ENCODE measurements around the gene KCNT1. TPM values are rescaled to one million over a fixed set of nuclear protein-coding genes. Genes with fewer than 3 reads are reported as not detected.
A peak's percentile ranks its signal among the peaks of the same experiment; 100 is the strongest.

Gene KCNT1
- total and polyA plus RNA-seq, 11 donors: 0.21 to 7.4 (median 1.9) TPM

DNA sequence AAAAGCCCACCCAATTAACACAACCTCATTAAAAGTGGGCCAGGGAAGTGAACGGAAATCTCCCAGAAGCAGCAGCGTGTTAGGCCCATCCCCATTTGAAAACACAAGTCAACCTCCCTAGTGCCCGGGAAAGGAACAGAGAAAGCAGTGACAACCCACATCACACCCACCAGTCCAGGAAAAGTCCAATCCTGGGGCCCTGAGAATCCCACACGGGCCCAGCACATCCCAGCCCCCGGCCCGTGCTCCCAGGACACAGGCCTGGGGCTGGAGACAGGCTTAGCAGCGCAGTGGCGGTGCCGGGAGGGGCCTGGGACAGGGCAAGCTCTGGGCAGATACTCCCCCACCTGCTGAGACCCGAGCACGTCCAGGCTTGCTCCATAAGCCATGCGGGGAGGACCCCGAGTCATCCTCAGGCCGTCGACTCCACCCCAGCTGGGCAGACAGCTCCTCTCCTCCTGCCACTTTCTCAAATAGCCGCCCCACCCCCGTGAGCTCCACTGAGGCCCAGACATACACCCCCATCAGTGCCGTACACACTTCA, 101.0 kb downstream of the KCNT1 start:
- 71 to 84% (median 77%) methylated on average over 14 to 18 of the region's 18 CpGs for WGBS, 4 donors
- peak in 1 of 5 donors; percentile 38 for DNase-seq

DNA sequence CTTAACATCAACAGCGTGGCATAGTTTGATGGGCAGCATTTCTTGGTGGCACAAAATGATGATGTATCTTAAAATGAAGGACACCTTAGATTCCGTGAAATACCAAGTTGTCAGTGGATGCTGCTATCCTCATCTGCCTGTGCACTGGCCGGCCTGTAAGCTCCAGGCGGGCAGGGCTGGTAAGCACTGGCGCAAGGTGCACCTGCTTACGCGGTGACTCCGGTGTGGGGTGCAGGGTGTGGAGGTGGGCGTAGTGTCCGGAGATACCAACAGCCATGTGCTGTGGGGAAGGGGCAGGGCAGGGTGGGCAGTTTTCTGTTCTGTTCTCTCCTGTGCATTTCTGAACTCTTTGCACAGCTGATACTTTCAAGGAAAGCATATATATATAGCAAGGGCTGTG, 101.5 kb downstream of the KCNT1 start:
- Histone ChIP-seq H3K36me3 (peaks cover 0 to 4% (median 0%) of the 10 kb centered on the region in 9 donors), H3K4me3 (no peak overlapping the region), H3K9me3 (peaks cover 0 to 3% (median 0%) of the 10 kb centered on the region in 12 donors), H3K4me1 (peaks cover 0 to 11% (median 1%) of the 10 kb centered on the region in 12 donors), H3K27ac (no peak overlapping the region), H3K27me3 (no peaks in the 10 kb centered on the region)
- DNase-seq: peak in 1 of 5 donors; percentile 19
- TF ChIP-seq, protein P1, sequence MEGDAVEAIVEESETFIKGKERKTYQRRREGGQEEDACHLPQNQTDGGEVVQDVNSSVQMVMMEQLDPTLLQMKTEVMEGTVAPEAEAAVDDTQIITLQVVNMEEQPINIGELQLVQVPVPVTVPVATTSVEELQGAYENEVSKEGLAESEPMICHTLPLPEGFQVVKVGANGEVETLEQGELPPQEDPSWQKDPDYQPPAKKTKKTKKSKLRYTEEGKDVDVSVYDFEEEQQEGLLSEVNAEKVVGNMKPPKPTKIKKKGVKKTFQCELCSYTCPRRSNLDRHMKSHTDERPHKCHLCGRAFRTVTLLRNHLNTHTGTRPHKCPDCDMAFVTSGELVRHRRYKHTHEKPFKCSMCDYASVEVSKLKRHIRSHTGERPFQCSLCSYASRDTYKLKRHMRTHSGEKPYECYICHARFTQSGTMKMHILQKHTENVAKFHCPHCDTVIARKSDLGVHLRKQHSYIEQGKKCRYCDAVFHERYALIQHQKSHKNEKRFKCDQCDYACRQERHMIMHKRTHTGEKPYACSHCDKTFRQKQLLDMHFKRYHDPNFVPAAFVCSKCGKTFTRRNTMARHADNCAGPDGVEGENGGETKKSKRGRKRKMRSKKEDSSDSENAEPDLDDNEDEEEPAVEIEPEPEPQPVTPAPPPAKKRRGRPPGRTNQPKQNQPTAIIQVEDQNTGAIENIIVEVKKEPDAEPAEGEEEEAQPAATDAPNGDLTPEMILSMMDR (IDR thresholded peaks at IDR 0.05): no peak
- TF ChIP-seq POLR2A (IDR thresholded peaks at IDR 0.05): no peak
- 91 to 100% (median 96%) methylated on average over 4 to 10 of the region's 10 CpGs for WGBS, 4 donors
- ATAC-seq: no peak
- intact Hi-C loops (cut with DNase I): no loop called here

More for the DNA sequence above, 101.0 kb downstream of the KCNT1 start:
- TF ChIP-seq, protein P1 (IDR thresholded peaks at IDR 0.05): no peak
- no peak for TF ChIP-seq POLR2A (IDR thresholded peaks at IDR 0.05)
- intact Hi-C loops (cut with DNase I): no loop called here
- Histone ChIP-seq H3K4me1 (peaks cover 0 to 16% (median 6%) of the 10 kb centered on the region in 12 donors), H3K4me3 (no peak overlapping the region), H3K27ac (no peak overlapping the region), H3K9me3 (peaks cover 0 to 3% (median 0%) of the 10 kb centered on the region in 12 donors), H3K36me3 (peaks cover 0 to 4% (median 0%) of the 10 kb centered on the region in 9 donors), H3K27me3 (no peaks in the 10 kb centered on the region)
- ATAC-seq: no peak

DNA sequence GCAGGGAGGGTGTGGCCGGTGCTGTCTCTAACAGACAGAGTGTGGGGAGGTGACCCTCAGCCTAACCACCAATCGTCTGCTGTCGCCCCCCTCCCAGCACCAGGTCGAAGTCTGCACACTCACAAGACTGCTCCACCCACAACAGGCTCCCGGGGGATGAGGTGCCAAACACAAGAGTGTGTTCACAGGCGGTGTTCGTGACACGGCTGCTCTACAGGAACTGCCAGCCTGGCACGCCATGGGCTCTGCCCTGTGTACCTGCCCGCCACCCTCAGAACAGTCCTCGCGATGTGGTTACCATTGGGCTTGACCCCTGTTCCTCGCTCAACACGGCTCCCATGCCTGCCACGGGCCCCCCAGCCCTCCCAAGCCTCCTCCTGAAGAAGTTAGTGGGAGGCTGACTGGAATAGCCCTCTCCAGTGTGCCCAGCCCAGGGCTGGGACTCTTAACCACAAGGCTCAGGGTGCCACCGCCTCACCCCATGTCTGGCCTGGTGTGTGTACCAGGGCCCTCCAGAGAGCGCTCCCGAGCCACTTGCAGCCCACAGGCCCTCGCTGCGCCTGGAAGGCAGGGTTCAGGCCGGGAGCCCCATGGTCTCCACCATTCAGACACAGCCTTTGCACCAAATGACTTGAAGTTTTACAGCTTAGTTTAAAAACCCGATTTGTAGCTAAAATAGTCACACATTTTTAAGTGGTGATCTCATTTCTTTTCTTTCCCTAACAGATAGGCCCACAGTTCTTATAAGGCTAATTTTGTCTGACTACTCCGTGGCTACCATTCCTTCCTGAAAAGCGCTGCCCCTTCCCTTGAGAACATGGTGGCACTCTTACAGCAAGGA, 102.8 kb downstream of the KCNT1 start:
- 83 to 85% (median 84%) methylated on average over 23 to 24 of the region's 24 CpGs for WGBS, 4 donors
- no peak for DNase-seq
- intact Hi-C loops (cut with DNase I): no loop called here
- peak in 1 of 4 donors; percentile 18 for ATAC-seq
- no peaks in the 10 kb centered on the region for H3K27me3 ChIP-seq
- peaks cover 0 to 3% (median 0%) of the 10 kb centered on the region in 12 donors for H3K9me3 ChIP-seq
- TF ChIP-seq POLR2A (IDR thresholded peaks at IDR 0.05): no peak
- TF ChIP-seq, protein P1 (IDR thresholded peaks at IDR 0.05): no peak
- H3K27ac ChIP-seq: peak overlapping the region in 1 of 12 donors; percentile 17
- H3K4me1 ChIP-seq: peaks cover 0 to 14% (median 0%) of the 10 kb centered on the region in 12 donors
- peaks cover 0 to 9% (median 3%) of the 10 kb centered on the region in 9 donors for H3K36me3 ChIP-seq
- no peak overlapping the region for H3K4me3 ChIP-seq

DNA sequence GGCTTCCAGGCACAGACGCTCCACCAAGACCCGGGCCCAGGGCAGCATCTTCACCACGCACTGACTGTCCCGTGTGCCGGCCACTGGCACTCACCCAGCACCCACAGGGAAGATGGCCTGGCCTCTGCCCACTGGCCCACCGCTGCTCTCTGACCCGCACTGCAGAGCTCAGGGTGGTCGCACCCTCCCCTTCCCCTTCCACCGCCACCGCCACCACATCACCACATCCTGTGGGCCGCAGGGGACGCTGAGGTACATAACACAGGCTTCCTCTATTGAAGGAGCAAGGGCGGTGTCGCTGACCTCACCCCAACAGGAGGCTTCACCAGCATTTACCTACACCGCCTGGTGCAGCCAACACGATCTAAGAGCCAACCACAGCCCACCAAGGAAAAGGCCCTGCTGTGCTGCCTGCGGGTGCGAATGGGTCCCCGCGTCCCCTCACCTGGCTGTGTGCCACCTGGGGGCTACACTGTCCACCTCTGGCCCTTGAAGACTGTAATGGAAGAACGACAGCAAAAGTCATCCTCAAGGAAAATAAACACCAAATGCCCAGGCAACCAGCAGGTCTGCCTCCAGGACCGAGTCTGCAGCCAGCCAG, 103.5 kb downstream of the KCNT1 start:
- H3K27ac ChIP-seq: no peak overlapping the region
- no peak overlapping the region for H3K4me3 ChIP-seq
- WGBS, 4 donors: 83 to 86% (median 84%) methylated on average over 14 to 22 of the region's 22 CpGs
- intact Hi-C loops (cut with DNase I): no loop called here
- ATAC-seq: no peak
- H3K27me3 ChIP-seq: no peaks in the 10 kb centered on the region
- peak in 1 of 5 donors; percentile 9 for DNase-seq
- peaks cover 0 to 16% (median 10%) of the 10 kb centered on the region in 9 donors for H3K36me3 ChIP-seq
- TF ChIP-seq, protein P1 (IDR thresholded peaks at IDR 0.05): no peak
- TF ChIP-seq POLR2A (IDR thresholded peaks at IDR 0.05): no peak
- peaks cover 0 to 3% (median 0%) of the 10 kb centered on the region in 12 donors for H3K9me3 ChIP-seq
- H3K4me1 ChIP-seq: peaks cover 0 to 14% (median 0%) of the 10 kb centered on the region in 12 donors
